Left lung (tissue), 8 donors: ENCODE results near the gene EIF3A. TPM values are rescaled to one million over a fixed set of nuclear protein-coding genes. Genes with fewer than 3 reads are reported as not detected.

Experiments
- polyA plus RNA-seq, 6 donors: library from polyadenylated mRNA; unstranded; fragments of 120-200 nt; gene quantifications; one replicate each; pipeline ENCODE4 v1.2.1, GENCODE V29; 2013; ENCODE audit not compliant: insufficient read length in 6 of 6
- total RNA-seq, 2 donors: library from RNA; stranded (reverse); fragmentation: NEBNext Ultra II Directional; extraction: Animal tissue kit (Norgen Biotek cat#: 25700); gene quantifications; one replicate each; pipeline ENCODE4 v1.2.1, GENCODE V29; 2021
- donor health status: DM: no; HTN: yes; CAD: no.
- donor health status: DM: no; HTN: no; CAD: no.

The EIF3A gene
- total and polyA plus RNA-seq, 8 donors, result 89.1 to 172 (median 154) TPM

Other genes starting within 250 kb of the EIF3A start
- gene NANOS1, start 51.1 kb downstream of the EIF3A start, total RNA-seq, result 1 to 10 TPM; 1.0 to 1.6 TPM
- gene NANOS1, start 51.1 kb downstream of the EIF3A start, polyA plus RNA-seq, result 1 to 10 TPM; 3.2 to 7.0 (median 5.2) TPM
- gene DENND10, start 23.3 kb upstream of the EIF3A start, total RNA-seq, result 10 to 100 TPM; 34.2 to 37.4 TPM
- gene DENND10, start 23.3 kb upstream of the EIF3A start, polyA plus RNA-seq, result 10 to 100 TPM; 35.2 to 44.3 (median 39.1) TPM
- 10 to 100 TPM; 13.2 to 23.1 TPM for gene SFXN4, start 84.9 kb upstream of the EIF3A start, total RNA-seq
- 10 to 100 TPM; 22.7 to 34.2 (median 26.9) TPM for gene SFXN4, start 84.9 kb upstream of the EIF3A start, polyA plus RNA-seq
- gene PRDX3, start 98.0 kb upstream of the EIF3A start, total RNA-seq, result 100 to 1,000 TPM; 122 to 123 TPM
- gene PRDX3, start 98.0 kb upstream of the EIF3A start, polyA plus RNA-seq, result 100 to 1,000 TPM; 166 to 209 (median 191) TPM
- 10 to 100 TPM; 34.6 to 39.2 TPM for gene GRK5, start 126.8 kb upstream of the EIF3A start, total RNA-seq
- gene GRK5, start 126.8 kb upstream of the EIF3A start, polyA plus RNA-seq, result 10 to 100 TPM; 47.9 to 60.8 (median 56.5) TPM